Colon (tissue), 2 donors: ENCODE data around the gene WWC2.

ENCODE experiments used
- FAIRE-seq: peaks from 2 replicates; lab custom pipeline; 2012; peaks lifted over from hg19 to GRCh38; lab: Jason Lieb, UNC
- donor health status: control.
- donor health status: control.

The WWC2 gene

GRCh38 chr4:183204793-183205192 lies 105.7 kb downstream of the WWC2 start:
- FAIRE-seq, result no peak

- no peak for FAIRE-seq
These were observed 106.1 kb downstream of the WWC2 start for GRCh38 chr4:183205193-183205592.

- FAIRE-seq, result no peak
These were observed 106.7 kb downstream of the WWC2 start for GRCh38 chr4:183205709-183206108.

- FAIRE-seq, result no peak
These were observed 112.5 kb downstream of the WWC2 start for GRCh38 chr4:183211533-183211932.

GRCh38 chr4:183213996-183214395 lies 114.9 kb downstream of the WWC2 start:
- no peak for FAIRE-seq

- no peak for FAIRE-seq
These were observed 115.9 kb downstream of the WWC2 start for GRCh38 chr4:183214912-183215488.

GRCh38 chr4:183220236-183220635 lies 121.2 kb downstream of the WWC2 start:
- no peak for FAIRE-seq

- FAIRE-seq, result no peak
These were observed 124.0 kb downstream of the WWC2 start for GRCh38 chr4:183223053-183223452.

- no peak for FAIRE-seq
These were observed 130.3 kb downstream of the WWC2 start for GRCh38 chr4:183229397-183229796.

GRCh38 chr4:183240581-183241321 lies 141.7 kb downstream of the WWC2 start:
- no peak for FAIRE-seq

- no peak for FAIRE-seq
These were observed 142.2 kb downstream of the WWC2 start for GRCh38 chr4:183241322-183241640.

GRCh38 chr4:183241721-183242151 lies 142.7 kb downstream of the WWC2 start:
- no peak for FAIRE-seq

- FAIRE-seq, result peak; percentile 36
These were observed 143.2 kb downstream of the WWC2 start for GRCh38 chr4:183242291-183242690.

GRCh38 chr4:183244019-183244418 lies 145.0 kb downstream of the WWC2 start:
- no peak for FAIRE-seq

- FAIRE-seq, result no peak
These were observed 145.4 kb downstream of the WWC2 start for GRCh38 chr4:183244506-183244905.

- FAIRE-seq, result no peak
These were observed 149.1 kb downstream of the WWC2 start for GRCh38 chr4:183248201-183248600.

- no peak for FAIRE-seq
These were observed 150.8 kb downstream of the WWC2 start for GRCh38 chr4:183249854-183250253.

GRCh38 chr4:183250831-183251230 lies 151.8 kb downstream of the WWC2 start:
- no peak for FAIRE-seq

GRCh38 chr4:183252959-183253358 lies 153.9 kb downstream of the WWC2 start:
- no peak for FAIRE-seq

- no peak for FAIRE-seq
These were observed 154.4 kb downstream of the WWC2 start for GRCh38 chr4:183253451-183253850.

- no peak for FAIRE-seq
These were observed 155.1 kb downstream of the WWC2 start for GRCh38 chr4:183254162-183254561.

GRCh38 chr4:183255487-183255886 lies 156.4 kb downstream of the WWC2 start:
- FAIRE-seq, result no peak

GRCh38 chr4:183256343-183256742 lies 157.3 kb downstream of the WWC2 start:
- FAIRE-seq, result no peak

GRCh38 chr4:183256756-183257385 lies 157.8 kb downstream of the WWC2 start:
- FAIRE-seq, result no peak
